Natural killer cell treated with Interleukin-12 subunit alpha and Interleukin-12 subunit beta and Interleukin-15 and Interleukin-18, amount 100 ng/mL, for 72 hours (primary cell): Measurements from ENCODE around the gene GTF2IRD2. TPM values are rescaled to one million over a fixed set of nuclear protein-coding genes. Genes with fewer than 3 reads are reported as not detected.
"Not testable (repeated sequence)": the region's sequence is repeated elsewhere in the genome, so short reads cannot be mapped to it uniquely, and the experiment has no call there.

Experiments
- ATAC-seq, 2 donors: fragments of 150-1000 bp; cut with Tn5 transposase in 1 of 2; sonication (Bioruptor Pico), chemical (Tn5 transposase) in 1 of 2; 2 replicates each; pipeline ENCODE4 v1.10.0; 2021
- DNase-seq: peaks from one replicate; pipeline ENCODE4 v3.0.0; 2022; ENCODE audit warnings: low spot score
- H3K27ac Mint-ChIP-seq, 2 donors: 1 replicate in 1 of 2; 2 replicates in 1 of 2; pipeline ENCODE4 v1.8.0; 2022; ENCODE audit warnings: mixed read lengths in 2 of 2, mild to moderate bottlenecking in 1 of 2, moderate library complexity in 1 of 2
- H3K27me3 Mint-ChIP-seq, 2 donors: 1 replicate in 1 of 2; 2 replicates in 1 of 2; pipeline ENCODE4 v1.8.0; 2022; ENCODE audit warnings: mixed read lengths in 2 of 2
- H3K36me3 Mint-ChIP-seq: one replicate; pipeline ENCODE4 v1.8.0; 2022; ENCODE audit warnings: mixed read lengths
- H3K4me1 Mint-ChIP-seq, 2 donors: 1 replicate in 1 of 2; 2 replicates in 1 of 2; pipeline ENCODE4 v1.8.0; 2022; ENCODE audit warnings: low read depth in 2 of 2, mixed read lengths in 2 of 2, mild to moderate bottlenecking in 1 of 2
- H3K4me3 Mint-ChIP-seq: one replicate; pipeline ENCODE4 v1.8.0; 2022; ENCODE audit warnings: mixed read lengths
- H3K9me3 Mint-ChIP-seq: 2 replicates; pipeline ENCODE4 v1.8.0; 2022; ENCODE audit warnings: mixed read lengths
- total RNA-seq, 2 donors: library from RNA; stranded (reverse); gene quantifications; one replicate each; pipeline ENCODE4 v1.2.3, GENCODE V29; 2022

GTF2IRD2 gene
- total RNA-seq, 2 donors from 2014 or later: 13.0 to 14.8 TPM

GRCh38 chr7:74766991-74767390 is 84.4 kb downstream of the GTF2IRD2 start:
- H3K4me1 Mint-ChIP-seq, H3K4me3 Mint-ChIP-seq, DNase-seq, H3K27me3 Mint-ChIP-seq, H3K9me3 Mint-ChIP-seq, H3K36me3 Mint-ChIP-seq, H3K27ac Mint-ChIP-seq, ATAC-seq: not testable (repeated sequence)

DNA sequence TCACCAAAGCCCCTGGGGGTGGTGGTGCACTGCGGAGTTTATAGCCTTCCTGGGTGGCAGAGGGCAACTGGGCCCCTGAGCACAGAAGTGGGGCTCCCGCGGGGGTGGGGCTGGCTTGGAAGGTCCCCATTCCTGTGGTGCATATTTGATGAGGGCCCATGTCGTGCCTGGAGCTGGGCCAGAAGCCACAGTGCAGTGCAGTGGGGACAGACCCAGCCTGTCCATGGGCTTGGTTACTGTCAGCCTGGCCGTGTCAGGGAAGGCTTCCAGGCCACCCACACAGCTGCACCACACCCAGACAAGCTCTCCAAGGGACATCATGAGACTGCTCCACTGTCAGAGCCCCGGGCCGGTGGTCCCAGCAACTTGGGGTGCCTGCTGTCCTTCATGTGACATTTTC is 84.9 kb downstream of the GTF2IRD2 start:
- not testable (repeated sequence) for H3K27me3 Mint-ChIP-seq, H3K27ac Mint-ChIP-seq, H3K4me1 Mint-ChIP-seq, H3K9me3 Mint-ChIP-seq, DNase-seq, H3K36me3 Mint-ChIP-seq, H3K4me3 Mint-ChIP-seq, ATAC-seq

DNA sequence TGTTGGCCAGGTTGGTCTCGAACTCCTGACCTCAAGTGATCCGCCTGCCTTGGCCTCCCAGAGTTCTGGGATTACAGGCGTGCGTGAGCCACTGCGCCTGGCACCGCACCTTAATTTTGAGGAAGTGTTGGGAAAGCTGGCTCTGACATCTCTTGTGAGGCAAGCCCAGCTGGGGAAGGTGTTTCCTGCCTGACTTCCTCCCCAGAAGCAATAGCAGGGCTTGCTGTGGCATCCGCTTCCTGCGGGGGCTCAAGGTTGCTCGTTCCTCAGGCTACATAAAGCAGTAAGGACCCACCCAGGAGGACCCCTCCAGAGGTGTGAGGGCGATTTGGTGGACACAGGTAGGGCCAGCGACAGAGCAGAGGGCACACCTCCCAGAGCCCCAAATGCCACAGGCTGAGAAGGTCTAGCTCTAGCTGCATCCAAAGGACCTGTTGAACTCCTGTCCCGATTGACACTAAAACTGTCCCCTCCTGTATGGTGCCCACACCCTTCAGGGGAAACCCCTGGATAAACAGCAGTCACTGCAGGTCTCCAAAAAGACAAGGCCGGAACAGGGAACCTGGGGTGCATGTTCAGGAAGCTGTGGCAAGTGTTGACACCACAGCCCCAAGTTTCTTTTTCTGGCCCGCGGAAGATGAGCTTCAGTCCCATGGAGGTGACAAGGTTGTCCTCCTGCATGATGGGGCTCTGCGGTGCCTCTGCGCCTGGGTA is 86.0 kb downstream of the GTF2IRD2 start:
- not testable (repeated sequence) for DNase-seq, H3K4me3 Mint-ChIP-seq, H3K9me3 Mint-ChIP-seq, H3K27ac Mint-ChIP-seq, H3K36me3 Mint-ChIP-seq, H3K4me1 Mint-ChIP-seq, H3K27me3 Mint-ChIP-seq
- peak; percentile 64 to 77 for ATAC-seq

GRCh38 chr7:74758982-74759381 is 92.4 kb downstream of the GTF2IRD2 start:
- ATAC-seq, H3K36me3 Mint-ChIP-seq, H3K4me3 Mint-ChIP-seq, H3K27ac Mint-ChIP-seq, H3K9me3 Mint-ChIP-seq, DNase-seq, H3K4me1 Mint-ChIP-seq, H3K27me3 Mint-ChIP-seq: not testable (repeated sequence)

- H3K36me3 Mint-ChIP-seq, DNase-seq, H3K4me1 Mint-ChIP-seq, ATAC-seq, H3K27me3 Mint-ChIP-seq, H3K27ac Mint-ChIP-seq, H3K4me3 Mint-ChIP-seq, H3K9me3 Mint-ChIP-seq: not testable (repeated sequence)
These were observed 93.1 kb downstream of the GTF2IRD2 start for GRCh38 chr7:74758268-74758667.

DNA sequence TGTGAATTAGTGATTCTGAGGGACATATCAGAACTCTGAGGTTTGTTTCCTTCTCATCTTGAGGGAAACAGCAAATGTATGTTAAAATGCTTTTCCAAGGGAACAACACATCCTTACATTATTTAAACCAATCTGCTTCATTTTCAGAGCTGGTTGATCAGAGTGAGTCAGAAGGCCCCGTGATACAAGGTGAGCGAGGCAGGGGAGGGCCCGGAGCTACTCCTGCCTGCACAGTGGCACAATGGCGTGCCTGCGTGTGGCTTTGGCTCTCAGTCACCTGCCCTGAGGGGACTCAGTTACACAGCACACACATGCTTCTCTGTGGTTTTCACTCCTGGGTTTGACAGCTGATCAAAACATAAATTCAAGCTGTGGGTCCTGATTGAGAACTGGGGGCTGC is 94.7 kb downstream of the GTF2IRD2 start:
- DNase-seq, H3K27me3 Mint-ChIP-seq, H3K27ac Mint-ChIP-seq, ATAC-seq, H3K4me3 Mint-ChIP-seq, H3K36me3 Mint-ChIP-seq, H3K4me1 Mint-ChIP-seq, H3K9me3 Mint-ChIP-seq: not testable (repeated sequence)

DNA sequence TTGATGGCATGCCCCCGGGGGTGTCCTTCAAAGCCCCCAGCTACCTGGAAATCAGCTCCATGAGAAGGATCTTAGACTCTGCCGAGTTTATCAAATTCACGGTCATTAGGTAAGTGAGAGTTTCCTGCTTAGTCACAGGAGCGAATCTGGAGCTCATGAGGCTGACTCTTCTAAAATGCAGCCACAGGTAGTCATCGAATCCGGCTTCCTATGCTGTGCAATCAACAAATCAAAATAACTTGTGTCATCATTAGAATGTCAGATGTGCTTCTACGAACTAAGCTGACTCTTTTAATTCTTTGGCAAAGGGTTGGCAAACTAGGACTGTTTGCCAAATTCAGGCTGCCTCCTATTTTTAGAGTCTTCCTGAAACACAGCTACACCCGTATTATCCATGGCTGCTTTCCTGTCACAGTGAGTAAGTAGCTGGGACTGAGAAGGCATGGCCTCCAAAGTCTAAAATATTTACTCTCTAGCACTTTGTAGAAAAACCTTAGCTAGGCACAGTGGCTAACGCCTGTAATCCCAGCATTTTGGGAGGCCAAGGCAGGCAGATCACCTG is 97.4 kb downstream of the GTF2IRD2 start:
- not testable (repeated sequence) for H3K36me3 Mint-ChIP-seq, ATAC-seq, H3K4me3 Mint-ChIP-seq, H3K27ac Mint-ChIP-seq, H3K9me3 Mint-ChIP-seq, H3K4me1 Mint-ChIP-seq, H3K27me3 Mint-ChIP-seq, DNase-seq

Other genes with a start within 250 kb of the GTF2IRD2 start
- 100 to 1,000 TPM; 103 to 219 TPM for gene GTF2I, start 193.9 kb downstream of the GTF2IRD2 start, total RNA-seq
- gene NCF1, start 77.6 kb downstream of the GTF2IRD2 start, total RNA-seq: 10 to 100 TPM; 23.8 to 48.8 TPM
- gene CASTOR2, start 113.1 kb upstream of the GTF2IRD2 start, total RNA-seq: 1 to 10 TPM; 4.5 to 8.4 TPM
- 10 to 100 TPM; 52.5 to 77.7 TPM for gene RCC1L, start 222.2 kb upstream of the GTF2IRD2 start, total RNA-seq
- gene GTF2IRD2B, start 241.0 kb upstream of the GTF2IRD2 start, total RNA-seq: 10 to 100 TPM; 20.5 to 21.4 TPM